Prostate gland (tissue), 2 donors: ENCODE results near the gene PRELID1. TPM values are rescaled to one million over a fixed set of nuclear protein-coding genes. Genes with fewer than 3 reads are reported as not detected.

Source experiments
- DNase-seq: peaks from one replicate; pipeline ENCODE4 v3.0.0-alpha.2; 2019; ENCODE audit warnings: low spot score
- H3K27ac ChIP-seq, 2 donors: fragments of 200-600 bp; sonication (generic); 2 replicates each; pipeline ENCODE4 v1.5.1; 2017 to 2019
- H3K27me3 ChIP-seq: fragments of 200-600 bp; sonication (generic); replicated peaks from 2 replicates; pipeline ENCODE4 v1.5.1; 2019; ENCODE audit not compliant: insufficient read depth
- H3K36me3 ChIP-seq, 2 donors: fragments of 200-600 bp; sonication (generic); 1 replicate in 1 of 2; 2 replicates in 1 of 2; pipeline versions ENCODE4 v1.5.1 to v1.8.1; 2017 to 2019
- H3K4me1 ChIP-seq: fragments of 200-600 bp; sonication (generic); replicated peaks from 2 replicates; pipeline ENCODE4 v1.5.1; 2019
- H3K4me3 ChIP-seq, 2 donors: fragments of 200-600 bp; sonication (generic); 2 replicates each; pipeline ENCODE4 v1.5.1; 2017 to 2019
- H3K9me3 ChIP-seq: fragments of 200-600 bp; sonication (generic); 2 replicates; pipeline ENCODE4 v1.5.1; 2017
- CTCF ChIP-seq, 4 experiments: fragments of 200-600 bp in 2 of 4; fragments of 450-650 bp in 2 of 4; sonication (generic) in 2 of 4; IDR thresholded peaks; 1 replicate in 3 of 4; 2 replicates in 1 of 4; pipeline ENCODE4 v1.5.1; 2016 to 2019; ENCODE audit warnings: antibody characterized with exemption in 4 of 4, mild to moderate bottlenecking in 2 of 4, moderate library complexity in 2 of 4
- POLR2A ChIP-seq: fragments of 450-650 bp; IDR thresholded peaks from one replicate; pipeline ENCODE4 v1.6.1; 2016; ENCODE audit warnings: antibody characterized with exemption, mild to moderate bottlenecking
- POLR2AphosphoS5 ChIP-seq: sonication (generic); formaldehyde crosslinking; IDR thresholded peaks from one replicate; pipeline ENCODE4 v1.6.1; 2017; ENCODE audit warnings: antibody characterized with exemption
- WGBS: methylation state at CpG from one replicate; pipeline ENCODE4 v1.1.5; 2018; 5-methylcytosine and 5-hydroxymethylcytosine counted together
- intact Hi-C: fragments of 100-400 bp; cut with DNase I; formaldehyde crosslinking; loops from one replicate; pipeline ENCODE4 v1.14.2; 2022
- total RNA-seq, 2 donors: library from RNA; depleted of rRNA; stranded (reverse); fragments of >200 nt; gene quantifications; one replicate each; pipeline ENCODE4 v1.1.0, GENCODE V29; 2016

The PRELID1 gene
- total RNA-seq, 2 donors from 2014 or later, result 76.5 to 95.8 TPM

GRCh38 chr5:177334781-177335700 lies 31.4 kb downstream of the PRELID1 start:
- Histone ChIP-seq H3K4me1 (no peaks in the 10 kb centered on the region), H3K9me3 (no peaks in the 10 kb centered on the region), H3K27ac (no peak overlapping the region), H3K36me3 (peaks cover 6 to 35% of the 10 kb centered on the region in 2 donors), H3K4me3 (no peak overlapping the region), H3K27me3 (no peaks in the 10 kb centered on the region)
- WGBS, result 84% methylated on average over 21 of the region's 21 CpGs
- intact Hi-C loops, result no loop called here
- DNase-seq, result no peak
- no peak for TF ChIP-seq POLR2A
- no peak for TF ChIP-seq POLR2AphosphoS5
- TF ChIP-seq CTCF (IDR thresholded peaks at IDR 0.05), result no peak

- intact Hi-C loops, result no loop called here
- Histone ChIP-seq H3K4me3 (no peak overlapping the region), H3K27me3 (no peaks in the 10 kb centered on the region), H3K27ac (no peak overlapping the region), H3K36me3 (peaks cover 6 to 35% of the 10 kb centered on the region in 2 donors), H3K4me1 (no peaks in the 10 kb centered on the region), H3K9me3 (no peaks in the 10 kb centered on the region)
- TF ChIP-seq POLR2A, result no peak
- no peak for TF ChIP-seq POLR2AphosphoS5
- no peak for TF ChIP-seq CTCF (IDR thresholded peaks at IDR 0.05)
- no peak for DNase-seq
- WGBS, result 95% methylated on average over 7 of the region's 7 CpGs
These were observed 32.1 kb downstream of the PRELID1 start for GRCh38 chr5:177335701-177336065.

- peaks cover 6 to 35% of the 10 kb centered on the region in 2 donors for H3K36me3 ChIP-seq
These were observed 32.5 kb downstream of the PRELID1 start for GRCh38 chr5:177336112-177336511.

GRCh38 chr5:177336603-177337494 lies 33.2 kb downstream of the PRELID1 start:
- peaks cover 6 to 32% of the 10 kb centered on the region in 2 donors for H3K36me3 ChIP-seq

More at GRCh38 chr5:177336112-177336511, 32.5 kb downstream of the PRELID1 start:
- no peaks in the 10 kb centered on the region for H3K4me1 ChIP-seq
- intact Hi-C loops, result no loop called here
- no peak overlapping the region for H3K27ac ChIP-seq
- 63% methylated on average over 12 of the region's 12 CpGs for WGBS
- no peaks in the 10 kb centered on the region for H3K27me3 ChIP-seq
- no peak overlapping the region for H3K4me3 ChIP-seq
- TF ChIP-seq POLR2AphosphoS5 (no peak), POLR2A (no peak), CTCF (IDR thresholded peaks at IDR 0.05) (no peak)
- no peak for DNase-seq
- H3K9me3 ChIP-seq, result no peaks in the 10 kb centered on the region

More at GRCh38 chr5:177336603-177337494, 33.2 kb downstream of the PRELID1 start:
- TF ChIP-seq POLR2A (no peak), CTCF (IDR thresholded peaks at IDR 0.05) (no peak), POLR2AphosphoS5 (no peak)
- Histone ChIP-seq H3K27me3 (no peaks in the 10 kb centered on the region), H3K4me3 (no peak overlapping the region), H3K4me1 (no peaks in the 10 kb centered on the region), H3K9me3 (no peaks in the 10 kb centered on the region), H3K27ac (no peak overlapping the region)
- WGBS, result 92% methylated on average over 33 of the region's 36 CpGs
- intact Hi-C loops, result no loop called here
- no peak for DNase-seq
